ENCODE results near the gene SCN3A.

Gene SCN3A

DNA sequence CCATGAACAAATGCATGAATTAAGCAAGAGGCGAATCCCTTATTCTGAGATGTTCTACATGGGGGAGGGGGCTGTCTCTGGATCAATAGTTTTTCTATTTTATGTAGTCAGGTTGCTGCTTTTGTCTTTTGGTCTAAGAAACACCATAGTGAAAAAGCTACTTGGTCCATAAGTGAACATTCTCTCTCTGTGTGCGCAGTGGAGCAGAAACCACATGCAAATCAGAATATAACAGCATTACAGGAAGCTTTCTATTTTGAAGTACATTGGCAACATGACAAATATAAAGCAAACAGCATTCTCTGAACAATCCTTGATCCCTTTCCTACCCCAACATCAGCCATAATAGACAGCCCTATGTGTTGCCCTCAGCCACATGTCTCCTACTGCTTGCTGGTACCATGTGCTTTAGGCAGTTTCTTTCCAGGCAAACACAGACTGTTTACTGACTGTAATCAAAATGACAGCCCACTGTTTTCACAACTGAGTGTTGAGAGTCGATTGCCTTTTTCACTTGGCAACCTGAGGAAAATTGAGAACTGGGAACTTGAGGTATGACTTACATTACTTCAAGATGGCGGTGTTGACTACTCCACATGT is 10.6 kb downstream of the SCN3A start:
- H3K4me3 ChIP-seq (ENCODE audit: low read length): no peak overlapping the region
- no peak for DNase-seq (ENCODE audit: low read depth, low spot score)

DNA sequence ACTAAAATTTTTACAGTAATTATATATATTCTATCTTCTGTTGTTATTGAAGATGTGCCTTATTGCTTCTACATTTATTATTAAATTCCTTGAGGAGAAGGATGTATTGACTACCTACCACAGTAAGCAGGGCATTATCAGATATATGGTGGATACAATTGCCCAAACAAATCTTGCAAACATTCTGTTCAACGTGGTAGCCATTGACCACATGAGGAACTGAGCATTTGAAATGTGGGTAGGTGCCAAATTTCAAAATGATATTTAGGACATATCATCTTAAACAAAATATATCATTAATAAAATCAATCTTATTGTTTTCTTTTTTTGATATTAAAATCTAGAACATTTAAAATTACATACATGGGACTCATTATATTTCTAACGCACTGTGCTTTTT is 11.1 kb downstream of the SCN3A start:
- no peak for DNase-seq (ENCODE audit: low read depth, low spot score)
- H3K4me3 ChIP-seq (ENCODE audit: low read length): no peak overlapping the region

DNA sequence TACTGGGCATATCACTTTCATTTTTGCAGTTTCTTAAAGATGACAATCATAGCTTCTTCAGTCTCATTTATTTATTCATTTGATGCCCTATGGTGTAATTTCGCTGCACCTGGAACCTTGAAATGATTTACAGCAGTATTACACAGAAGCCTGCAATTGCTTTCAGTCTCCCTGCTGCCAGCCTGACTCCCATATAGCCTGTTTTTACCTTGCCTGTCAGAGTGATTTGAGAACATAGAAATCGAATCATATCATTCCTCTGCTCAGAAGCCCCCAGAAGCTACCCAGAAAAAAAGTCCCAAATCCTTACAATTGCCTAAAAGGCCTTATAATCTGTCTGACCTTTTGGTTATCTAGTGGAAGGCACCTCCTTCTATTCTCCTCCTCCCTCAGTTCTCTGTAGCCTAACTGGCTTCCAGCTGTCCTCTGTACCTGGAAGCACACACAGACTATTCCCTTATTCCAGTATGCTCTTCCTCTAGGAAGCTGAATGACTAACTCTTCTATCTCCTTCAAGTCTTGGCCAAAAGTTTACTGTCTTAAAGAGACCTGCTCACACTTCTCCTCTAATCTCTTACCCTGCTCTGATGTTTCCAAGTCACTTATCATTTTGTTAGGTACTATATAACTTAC is 12.6 kb downstream of the SCN3A start:
- DNase-seq (ENCODE audit: low read depth, low spot score): no peak
- no peak overlapping the region for H3K4me3 ChIP-seq (ENCODE audit: low read length)

DNA sequence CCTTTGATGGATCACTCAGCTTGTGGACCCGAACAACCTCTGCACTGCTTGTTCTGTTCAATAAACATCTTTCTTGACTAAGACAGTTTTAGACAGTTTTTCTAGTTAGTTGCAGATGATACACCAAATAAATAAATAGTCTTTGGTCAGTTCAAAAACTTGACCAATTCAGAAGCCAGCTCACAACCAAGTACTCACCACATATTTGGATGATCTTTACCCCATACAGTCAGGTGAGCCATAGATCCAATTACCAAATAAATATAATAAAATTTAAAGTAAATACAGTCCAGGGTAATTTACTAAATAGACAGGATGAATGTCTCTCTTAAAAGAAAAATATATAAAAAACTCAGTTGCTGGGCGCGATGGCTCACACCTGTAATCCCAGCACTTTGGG is 18.2 kb downstream of the SCN3A start:
- no peak for DNase-seq (ENCODE audit: low read depth, low spot score)
- H3K4me3 ChIP-seq (ENCODE audit: low read length): no peak overlapping the region

DNA sequence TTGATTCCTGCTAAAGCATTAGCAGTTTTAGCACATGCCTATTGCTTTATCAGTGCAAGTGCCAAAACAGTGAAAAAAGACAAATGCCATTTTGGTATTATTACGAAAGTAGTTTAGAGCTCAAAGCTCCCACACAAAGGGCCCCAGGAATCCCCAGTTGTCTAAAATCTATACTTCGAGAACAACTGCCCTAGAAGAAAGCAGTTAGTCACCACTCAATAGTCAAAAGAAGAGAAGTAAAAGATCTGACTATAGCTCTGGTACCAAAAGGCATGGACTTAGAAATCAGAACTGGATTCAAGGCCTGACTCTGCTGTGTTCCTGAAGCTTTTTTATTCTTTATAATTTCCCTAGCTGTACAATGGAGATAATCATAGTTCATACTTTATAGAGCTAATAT is 21.8 kb downstream of the SCN3A start:
- DNase-seq (ENCODE audit: low read depth, low spot score): no peak
- H3K4me3 ChIP-seq (ENCODE audit: low read length): no peak overlapping the region

DNA sequence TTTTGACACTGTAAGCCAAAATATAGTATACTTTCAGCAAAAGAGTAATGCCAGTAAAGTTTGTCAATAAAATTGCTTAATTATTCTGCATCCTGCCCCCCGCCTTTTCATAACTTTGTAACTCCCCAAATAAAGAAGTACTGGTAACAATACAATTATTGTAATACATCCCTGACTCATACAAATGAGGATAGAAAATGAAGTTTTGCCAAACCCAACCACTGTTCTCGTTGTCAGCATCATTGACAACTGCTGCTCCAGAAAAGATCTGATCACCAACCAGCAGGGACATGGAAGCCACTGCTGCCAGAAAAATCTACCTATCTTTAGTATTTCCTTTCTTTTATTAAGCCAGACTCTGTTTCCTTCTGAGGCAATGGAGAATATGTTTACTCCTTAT is 27.1 kb downstream of the SCN3A start:
- DNase-seq (ENCODE audit: low read depth, low spot score): no peak
- H3K4me3 ChIP-seq (ENCODE audit: low read length): no peak overlapping the region

DNA sequence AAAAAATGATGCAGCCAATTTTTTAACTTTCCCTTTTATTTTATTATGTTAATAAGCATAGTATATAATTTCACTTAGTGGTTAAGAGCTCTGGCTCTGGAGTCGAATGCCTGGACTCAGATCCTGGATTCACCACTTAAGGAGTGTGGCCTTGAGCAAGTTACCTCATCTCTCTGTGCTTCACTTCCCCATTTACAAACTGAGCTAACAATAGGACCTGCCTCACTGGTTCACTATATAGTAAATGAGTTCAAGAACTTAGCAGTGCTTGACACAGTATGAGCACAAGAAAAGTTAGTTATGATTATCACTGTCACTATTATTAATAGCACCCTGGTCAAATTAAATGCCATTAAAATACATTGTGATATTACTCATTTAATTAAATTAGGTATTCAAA is 30.6 kb downstream of the SCN3A start:
- DNase-seq (ENCODE audit: low read depth, low spot score): no peak

DNA sequence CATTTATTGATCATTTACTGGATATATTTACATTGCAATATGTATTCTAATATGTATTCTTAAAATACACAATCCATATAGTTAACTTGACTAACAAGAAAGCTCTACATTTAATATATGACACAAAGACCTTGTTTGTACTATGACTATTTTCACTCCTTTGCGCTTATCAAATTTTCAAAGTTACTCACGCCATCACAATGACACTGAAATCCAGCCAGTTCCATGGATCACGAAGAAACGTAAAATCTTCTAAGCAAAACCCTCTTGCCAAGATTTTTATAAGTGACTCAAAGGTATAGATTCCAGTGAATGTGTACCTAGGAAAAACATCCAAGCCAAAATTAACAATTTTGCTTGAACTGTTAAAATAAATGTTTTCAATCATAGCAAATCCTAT is 39.6 kb downstream of the SCN3A start:
- no peak for DNase-seq (ENCODE audit: low read depth, low spot score)
- H3K4me3 ChIP-seq (ENCODE audit: low read length): no peak overlapping the region

More for the DNA sequence above, 30.6 kb downstream of the SCN3A start:
- no peak overlapping the region for H3K4me3 ChIP-seq (ENCODE audit: low read length)

DNA sequence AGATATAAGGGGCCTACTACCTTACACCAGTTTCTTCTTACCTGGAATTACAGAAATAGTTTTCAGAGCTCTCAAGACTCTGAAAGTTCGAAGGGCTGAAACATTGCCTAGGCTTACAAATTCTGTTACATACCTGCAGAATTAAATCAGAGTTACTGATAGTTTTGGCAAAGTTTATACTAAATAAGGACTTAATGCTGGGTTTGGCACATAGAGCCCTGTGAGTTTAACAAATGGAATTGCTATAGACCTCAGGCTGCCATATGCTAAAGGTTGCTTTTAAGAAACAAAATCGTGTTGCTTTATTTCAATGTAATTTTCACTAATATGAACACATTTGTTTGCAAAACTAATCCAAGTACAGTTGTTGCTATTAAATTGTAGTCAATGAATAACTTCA is 40.1 kb downstream of the SCN3A start:
- H3K4me3 ChIP-seq (ENCODE audit: low read length): no peak overlapping the region
- DNase-seq (ENCODE audit: low read depth, low spot score): no peak

DNA sequence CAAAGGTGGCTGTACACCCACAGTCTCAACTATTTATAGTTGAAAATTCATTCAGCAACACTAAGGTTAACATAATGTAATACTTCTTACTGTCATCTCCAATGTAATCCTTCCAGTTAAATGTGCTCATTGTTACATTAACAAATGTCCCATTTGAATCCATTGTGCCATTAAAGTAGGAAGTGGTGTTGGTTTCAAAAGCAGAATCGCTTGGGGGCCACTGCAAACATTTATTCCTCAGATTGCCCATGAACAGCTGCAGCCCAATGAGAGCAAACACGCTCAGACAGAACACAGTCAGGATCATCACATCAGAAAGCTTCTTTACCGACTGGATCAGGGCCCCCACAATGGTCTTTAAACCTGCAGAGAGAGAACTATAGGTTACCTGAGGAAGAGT is 41.4 kb downstream of the SCN3A start:
- H3K4me3 ChIP-seq (ENCODE audit: low read length): no peak overlapping the region
- no peak for DNase-seq (ENCODE audit: low read depth, low spot score)

DNA sequence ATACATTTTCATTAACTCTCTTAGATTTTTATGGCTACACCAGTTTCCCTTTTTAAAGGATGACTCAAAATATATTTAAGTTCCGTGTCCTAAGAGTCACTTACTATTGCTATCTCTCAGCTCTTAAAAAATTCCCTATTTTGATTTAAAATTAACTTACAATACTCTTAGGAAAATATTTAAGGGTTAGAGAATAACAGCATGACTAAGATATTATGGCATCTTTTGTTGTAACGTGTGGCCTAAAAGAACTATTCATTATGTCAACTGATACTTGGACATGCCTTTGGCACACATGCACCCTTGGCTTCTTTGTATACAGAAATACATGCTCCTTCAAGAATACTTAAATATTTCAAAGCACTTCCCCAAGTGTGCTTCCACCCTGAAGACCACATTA is 42.3 kb downstream of the SCN3A start:
- H3K4me3 ChIP-seq (ENCODE audit: low read length): no peak overlapping the region
- no peak for DNase-seq (ENCODE audit: low read depth, low spot score)

DNA sequence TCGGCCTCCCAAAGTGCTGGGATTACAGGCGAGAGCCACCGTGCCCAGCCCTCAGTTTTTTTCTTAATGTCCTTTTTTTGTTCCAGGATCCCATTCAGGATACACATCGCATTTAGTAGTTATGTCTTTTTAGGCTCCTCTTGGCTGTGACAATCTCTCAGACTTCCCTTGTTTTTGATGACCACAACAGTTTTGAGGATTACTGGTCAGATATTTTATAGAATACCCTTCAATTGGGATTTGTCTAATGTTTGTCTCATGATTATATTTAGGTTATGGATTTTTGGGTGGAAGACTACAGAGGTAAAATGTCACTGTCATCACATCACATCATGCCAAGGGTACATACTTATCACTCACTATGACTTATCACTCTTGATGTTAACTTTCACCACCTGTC is 46.7 kb downstream of the SCN3A start:
- H3K4me3 ChIP-seq (ENCODE audit: low read length): no peak overlapping the region
- no peak for DNase-seq (ENCODE audit: low read depth, low spot score)

DNA sequence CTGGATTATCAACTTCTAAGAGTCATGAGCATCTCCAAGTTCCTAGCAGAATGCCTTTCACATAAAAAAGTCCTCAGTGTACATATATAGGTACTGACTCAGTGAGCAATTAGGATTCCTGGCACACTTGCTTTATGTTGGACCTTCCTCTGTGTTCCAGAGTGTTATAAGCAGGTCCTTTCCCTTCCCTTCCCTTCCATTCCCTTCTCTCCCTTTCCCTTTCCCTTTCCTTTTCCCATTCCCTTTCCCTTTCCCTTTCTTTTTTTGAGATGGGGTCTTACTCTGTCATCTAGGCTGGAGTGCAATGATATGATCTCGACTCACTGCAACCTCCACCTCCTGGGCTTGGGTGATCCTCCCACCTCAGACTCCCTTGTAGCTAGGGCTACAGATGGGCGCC is 48.7 kb downstream of the SCN3A start:
- no peak for DNase-seq (ENCODE audit: low read depth, low spot score)
- no peak overlapping the region for H3K4me3 ChIP-seq (ENCODE audit: low read length)

DNA sequence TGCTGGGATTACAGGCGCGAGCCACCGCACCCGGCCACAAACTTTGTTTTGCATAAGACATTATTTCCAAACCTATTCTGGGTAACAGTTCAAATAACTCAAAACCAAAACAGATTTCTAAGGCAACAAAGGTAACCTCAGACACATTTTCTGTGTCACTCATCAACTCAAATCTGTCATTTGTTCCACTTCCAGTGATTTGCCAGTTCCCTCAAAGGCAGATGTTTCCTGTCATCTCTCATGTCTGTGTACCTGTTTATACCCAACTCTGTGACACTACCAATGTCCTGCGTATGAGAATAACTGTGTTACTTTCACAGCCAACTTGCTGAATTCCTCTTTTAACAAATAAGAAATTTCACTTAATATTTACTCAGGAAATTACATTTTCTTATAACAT is 54.4 kb downstream of the SCN3A start:
- peak; percentile 96 for DNase-seq (ENCODE audit: low read depth, low spot score)
- no peak overlapping the region for H3K4me3 ChIP-seq (ENCODE audit: low read length)

DNA sequence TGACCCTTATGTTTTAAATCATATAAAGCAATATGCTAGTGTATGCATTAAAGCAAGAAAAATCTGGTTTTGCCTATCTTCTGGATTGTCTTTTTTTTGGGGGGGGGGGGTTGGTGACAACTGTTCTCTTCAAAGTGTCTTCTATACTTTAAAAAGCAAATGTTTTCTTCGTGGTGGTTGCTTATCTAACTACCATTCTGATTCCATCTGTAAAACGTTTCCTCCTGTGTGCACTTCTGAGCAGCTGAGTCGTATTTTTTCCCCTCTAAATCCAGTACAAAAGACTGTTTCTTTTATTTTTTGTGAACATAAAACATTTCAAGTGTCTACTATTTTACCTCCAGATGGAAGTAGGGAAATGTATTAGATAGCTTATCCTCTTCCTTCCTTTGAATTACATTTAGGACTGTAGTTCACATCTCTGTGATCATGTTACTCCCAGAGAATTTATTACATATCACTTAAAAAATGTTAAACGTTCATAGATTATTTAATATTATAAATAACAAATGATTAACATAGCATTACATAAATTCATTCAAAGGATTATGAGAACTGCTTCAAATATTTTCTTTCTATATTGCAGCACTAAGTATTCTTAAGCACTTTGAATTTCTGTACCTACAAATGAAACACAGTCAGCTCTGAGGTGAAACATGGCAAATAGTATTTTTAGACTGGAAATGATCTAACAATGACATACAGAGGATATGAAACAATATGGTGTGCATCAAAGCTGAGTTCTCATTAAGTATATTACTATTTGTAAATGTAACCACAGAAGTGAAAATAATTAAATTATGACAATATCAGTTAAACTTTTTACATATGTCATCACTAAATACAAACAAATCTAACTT is 56.4 kb downstream of the SCN3A start:
- DNase-seq (ENCODE audit: low read depth, low spot score): peak; percentile 92
- peak overlapping the region; percentile 50 for H3K4me3 ChIP-seq (ENCODE audit: low read length)

DNA sequence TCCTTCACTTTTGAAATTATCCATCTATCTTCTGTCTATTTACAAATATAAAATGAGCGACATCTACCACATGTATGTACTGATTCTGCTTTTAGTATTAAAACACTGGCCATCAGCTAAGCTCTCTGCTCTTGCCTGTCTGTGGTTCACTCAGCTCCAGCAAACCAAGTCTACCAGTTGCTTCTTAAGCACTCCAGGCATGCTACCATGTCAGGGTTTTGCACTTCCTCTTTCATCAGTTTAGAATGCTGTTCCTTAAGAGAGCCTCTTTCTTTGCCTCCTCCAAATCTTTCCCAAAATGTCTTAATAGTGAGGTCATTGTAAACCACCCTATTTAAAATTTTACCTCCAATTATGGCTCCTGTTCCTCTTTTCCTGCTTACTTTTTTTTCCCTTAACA is 59.5 kb downstream of the SCN3A start:
- peak; percentile 75 for DNase-seq (ENCODE audit: low read depth, low spot score)
- no peak overlapping the region for H3K4me3 ChIP-seq (ENCODE audit: low read length)

DNA sequence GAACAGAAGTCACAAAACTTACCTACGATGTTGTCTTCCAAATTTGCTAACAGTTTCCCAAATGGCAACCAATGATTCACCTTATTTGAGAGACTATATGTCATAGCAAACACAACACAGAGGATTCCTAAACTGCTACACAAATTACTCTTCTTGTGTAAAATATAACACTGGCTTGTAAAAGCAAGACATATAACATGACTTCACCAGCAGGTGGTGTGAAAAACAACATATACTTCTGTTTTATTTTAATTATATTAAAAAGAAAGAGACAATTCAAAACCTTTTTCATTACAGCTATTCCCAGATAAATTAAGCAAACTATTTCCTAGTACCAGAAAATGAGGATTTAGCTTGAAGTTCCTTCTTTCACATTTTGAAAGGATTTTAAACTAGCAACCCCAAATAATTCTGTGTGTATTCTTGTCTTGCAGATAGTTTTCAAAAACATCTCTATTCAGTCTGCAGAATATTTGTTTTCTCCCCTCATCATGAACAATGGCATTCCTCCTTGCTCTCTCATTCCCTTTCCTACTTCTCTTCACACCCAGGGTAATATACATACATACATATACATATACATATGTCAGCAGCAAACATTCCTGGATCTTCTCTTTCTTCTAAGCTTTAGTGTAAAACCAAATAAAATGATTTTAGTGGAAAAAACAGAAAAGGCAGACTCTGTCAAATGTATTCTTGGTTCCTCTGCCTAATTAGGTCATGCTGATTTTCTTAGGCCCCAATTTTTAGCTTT is 62.1 kb downstream of the SCN3A start:
- DNase-seq (ENCODE audit: low read depth, low spot score): peak; percentile 32
- no peak overlapping the region for H3K4me3 ChIP-seq (ENCODE audit: low read length)

DNA sequence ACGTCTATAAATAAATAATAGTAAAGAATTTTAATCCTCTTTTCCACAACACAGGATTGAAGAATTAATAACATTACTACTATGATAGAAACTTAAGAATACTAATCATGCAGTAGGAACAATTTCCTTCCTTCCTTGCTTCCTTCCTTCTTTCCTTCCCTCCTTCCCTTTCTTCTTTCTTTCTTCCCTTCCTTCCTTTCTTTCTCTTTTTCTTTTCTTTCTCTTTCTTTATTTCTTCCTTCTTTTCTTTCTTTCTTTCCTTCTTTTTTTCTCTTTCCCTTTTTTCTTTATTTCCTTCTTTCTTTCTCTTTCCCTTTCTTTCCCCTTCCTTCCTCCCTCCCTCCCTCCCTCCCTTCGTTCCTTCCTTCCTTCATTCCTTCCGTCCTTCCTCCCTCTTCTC is 77.6 kb downstream of the SCN3A start:
- no peak overlapping the region for H3K4me3 ChIP-seq (ENCODE audit: low read length)
- DNase-seq (ENCODE audit: low read depth, low spot score): no peak

DNA sequence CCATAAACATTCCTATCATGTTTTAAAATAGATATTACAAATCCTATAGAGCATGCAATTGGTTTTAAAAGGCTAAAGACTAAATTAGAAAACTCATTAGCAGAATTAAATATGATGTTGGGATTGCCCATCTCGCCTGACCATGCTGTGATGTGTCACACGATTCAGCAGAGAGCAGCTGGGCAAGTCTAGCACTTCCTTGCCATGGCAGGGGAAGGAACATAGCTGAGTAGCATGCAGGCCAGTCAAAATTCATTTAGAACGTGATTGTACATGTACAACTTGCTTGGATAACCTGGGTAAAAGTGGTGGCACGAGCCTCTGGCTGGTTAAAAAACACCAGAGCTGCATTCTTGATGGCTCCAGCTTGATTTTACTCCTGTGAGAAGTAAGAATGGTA is 81.3 kb downstream of the SCN3A start:
- no peak overlapping the region for H3K4me3 ChIP-seq (ENCODE audit: low read length)
- DNase-seq (ENCODE audit: low read depth, low spot score): no peak

Measured in Jurkat, Clone E6-1 (cell line).